BJ (cell line): Measurements from ENCODE around the gene IFNL3. TPM values are rescaled to one million over a fixed set of nuclear protein-coding genes. Genes with fewer than 3 reads are reported as not detected.

Experiments used
- CTCF ChIA-PET: fragments of 350-600 bp; formaldehyde crosslinking; extraction: SDS; loops from one replicate; lab custom pipeline; 2021; ENCODE audit warnings: antibody characterized with exemption, inconsistent platforms; lab: Yijun Ruan, JAX
- POLR2A ChIA-PET: fragments of 300-600 bp; sonication (Branson Sonifier 250); formaldehyde crosslinking; extraction: SDS; loops from one replicate; lab custom pipeline; 2021; ENCODE audit warnings: antibody characterized with exemption; lab: Charles Lee
- DNase-seq: peaks from one replicate; pipeline ENCODE4 v3.0.0-alpha.2; 2011; ENCODE audit warnings: low read depth
- H3K27me3 ChIP-seq: 2 replicates; pipeline ENCODE4 v1.6.0; 2011; ENCODE audit warnings: low read length; ENCODE audit not compliant: control insufficient read depth, insufficient read depth
- H3K36me3 ChIP-seq: 2 replicates; pipeline ENCODE4 v1.5.1; 2011; ENCODE audit warnings: low read length; ENCODE audit not compliant: control insufficient read depth, insufficient read depth
- H3K4me3 ChIP-seq: 2 replicates; pipeline ENCODE4 v1.5.1; 2011; ENCODE audit warnings: low read depth, mild to moderate bottlenecking, control low read depth, low read length
- polyA plus RNA-seq: library from polyadenylated mRNA; depleted of rRNA; stranded (reverse); fragments of >200 nt; gene quantifications from 2 replicates; pipeline ENCODE4 v1.2.3, GENCODE V29; 2011; rRNA removed
- TF ChIP-seq, protein P1 (sequence below): IDR thresholded peaks from 2 replicates; pipeline ENCODE4 v1.5.1; 2011; ENCODE audit warnings: low read depth, mild to moderate bottlenecking, control low read depth, inconsistent platforms, low read length, moderate library complexity; ENCODE audit not compliant: insufficient read depth

IFNL3 gene
- polyA plus RNA-seq, 1 experiment, result not detected

- no peak for DNase-seq
- Histone ChIP-seq H3K27me3 (peaks cover 21% of the 10 kb centered on the region), H3K4me3 (no peak overlapping the region), H3K36me3 (no peaks in the 10 kb centered on the region)
- ChIA-PET POLR2A (no interaction called here), CTCF (interaction anchor here (0.6 kb wide), 2 partner anchors 36 to 133 kb away, joined by 3 read pairs; no protein-coding TSS in a partner anchor)
- TF ChIP-seq, protein P1, sequence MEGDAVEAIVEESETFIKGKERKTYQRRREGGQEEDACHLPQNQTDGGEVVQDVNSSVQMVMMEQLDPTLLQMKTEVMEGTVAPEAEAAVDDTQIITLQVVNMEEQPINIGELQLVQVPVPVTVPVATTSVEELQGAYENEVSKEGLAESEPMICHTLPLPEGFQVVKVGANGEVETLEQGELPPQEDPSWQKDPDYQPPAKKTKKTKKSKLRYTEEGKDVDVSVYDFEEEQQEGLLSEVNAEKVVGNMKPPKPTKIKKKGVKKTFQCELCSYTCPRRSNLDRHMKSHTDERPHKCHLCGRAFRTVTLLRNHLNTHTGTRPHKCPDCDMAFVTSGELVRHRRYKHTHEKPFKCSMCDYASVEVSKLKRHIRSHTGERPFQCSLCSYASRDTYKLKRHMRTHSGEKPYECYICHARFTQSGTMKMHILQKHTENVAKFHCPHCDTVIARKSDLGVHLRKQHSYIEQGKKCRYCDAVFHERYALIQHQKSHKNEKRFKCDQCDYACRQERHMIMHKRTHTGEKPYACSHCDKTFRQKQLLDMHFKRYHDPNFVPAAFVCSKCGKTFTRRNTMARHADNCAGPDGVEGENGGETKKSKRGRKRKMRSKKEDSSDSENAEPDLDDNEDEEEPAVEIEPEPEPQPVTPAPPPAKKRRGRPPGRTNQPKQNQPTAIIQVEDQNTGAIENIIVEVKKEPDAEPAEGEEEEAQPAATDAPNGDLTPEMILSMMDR, result no peak
Measured at GRCh38 chr19:39193803-39194202, 51.0 kb downstream of the IFNL3 start.

Other genes starting within 250 kb of the IFNL3 start
- gene FBXO27, start 212.5 kb downstream of the IFNL3 start, polyA plus RNA-seq, result 4.4 and 7.0 TPM in 2 replicates
- not detected in 2 replicates for gene ACP7, start 160.6 kb downstream of the IFNL3 start, polyA plus RNA-seq
- 10.2 and 19.6 TPM in 2 replicates for gene PAK4, start 119.2 kb downstream of the IFNL3 start, polyA plus RNA-seq
- 0.04 TPM in 2 replicates for gene NCCRP1, start 48.0 kb downstream of the IFNL3 start, polyA plus RNA-seq
- gene SYCN, start 40.7 kb downstream of the IFNL3 start, polyA plus RNA-seq, result not detected in 2 replicates
- not detected in 2 replicates for gene IFNL4, start 3.9 kb upstream of the IFNL3 start, polyA plus RNA-seq
- gene IFNL2, start 23.4 kb upstream of the IFNL3 start, polyA plus RNA-seq, result not detected in 2 replicates
- not detected in 2 replicates for gene IFNL1, start 51.4 kb upstream of the IFNL3 start, polyA plus RNA-seq
- gene LRFN1, start 75.9 kb upstream of the IFNL3 start, polyA plus RNA-seq, result 0.02 and 0.06 TPM in 2 replicates
- 0.50 and 0.56 TPM in 2 replicates for gene GMFG, start 91.0 kb upstream of the IFNL3 start, polyA plus RNA-seq
- 45.7 and 75.7 TPM in 2 replicates for gene SAMD4B, start 97.4 kb upstream of the IFNL3 start, polyA plus RNA-seq
- gene PAF1, start 146.1 kb upstream of the IFNL3 start, polyA plus RNA-seq, result 50.2 and 51.8 TPM in 2 replicates
- gene MED29, start 146.4 kb upstream of the IFNL3 start, polyA plus RNA-seq, result 28.5 and 36.6 TPM in 2 replicates
- gene ZFP36, start 161.8 kb upstream of the IFNL3 start, polyA plus RNA-seq, result 4.8 and 9.5 TPM in 2 replicates
- gene PLEKHG2, start 167.7 kb upstream of the IFNL3 start, polyA plus RNA-seq, result 12.5 and 20.6 TPM in 2 replicates
- gene RPS16, start 190.9 kb upstream of the IFNL3 start, polyA plus RNA-seq, result 2,401 and 2,896 TPM in 2 replicates
- gene SUPT5H, start 200.6 kb upstream of the IFNL3 start, polyA plus RNA-seq, result 55.2 and 81.8 TPM in 2 replicates
- gene TIMM50, start 235.8 kb upstream of the IFNL3 start, polyA plus RNA-seq, result 86.1 and 97.8 TPM in 2 replicates